SK-N-SH treated with all-trans-retinoic acid at 6 μM for 48 hours (cell line): Measurements from ENCODE around the gene WASF2.
"Not testable (repeated sequence)": the region's sequence is repeated elsewhere in the genome, so short reads cannot be mapped to it uniquely, and the experiment has no call there.

Experiments used
- ATAC-seq: fragments of 200-7000 bp; cut with Tn5 transposase; 3 replicates; pipeline ENCODE4 v1.9.1; 2020; ENCODE audit warnings: mild to moderate bottlenecking, moderate library complexity
- ARNTL ChIP-seq: fragments of 450-650 bp; formaldehyde crosslinking; IDR thresholded peaks from 2 replicates; pipeline ENCODE4 v1.5.0; 2020; ENCODE audit warnings: low read depth, mild to moderate bottlenecking, moderate library complexity, borderline replicate concordance
- BACH2 ChIP-seq: fragments of 250-450 bp; sonication (Bioruptor Pico); IDR thresholded peaks from 2 replicates; pipeline ENCODE4 v1.9.0; 2021; ENCODE audit warnings: mild to moderate bottlenecking, borderline replicate concordance
- CREB5 ChIP-seq: fragments of 250-450 bp; sonication (Bioruptor Pico); IDR thresholded peaks from 2 replicates; pipeline ENCODE4 v1.5.1; 2020; ENCODE audit warnings: low read depth, mild to moderate bottlenecking, moderate library complexity
- CSDC2 ChIP-seq: fragments of 250-450 bp; sonication (Bioruptor Pico); IDR thresholded peaks from 2 replicates; pipeline ENCODE4 v1.5.0; 2020; ENCODE audit warnings: mild to moderate bottlenecking, moderate library complexity
- CSRNP3 ChIP-seq: fragments of 250-450 bp; sonication (Bioruptor Pico); IDR thresholded peaks from 2 replicates; pipeline ENCODE4 v1.5.1; 2021; ENCODE audit warnings: mild to moderate bottlenecking, moderate library complexity
- ESRRG ChIP-seq: fragments of 250-450 bp; sonication (Bioruptor Pico); IDR thresholded peaks from 2 replicates; pipeline ENCODE4 v1.6.1; 2021; ENCODE audit warnings: mild to moderate bottlenecking
- GLIS3 ChIP-seq: fragments of 250-450 bp; sonication (Bioruptor Pico); IDR thresholded peaks from 2 replicates; pipeline ENCODE4 v1.5.0; 2020; ENCODE audit warnings: mild to moderate bottlenecking, moderate library complexity
- ISL1 ChIP-seq: fragments of 250-450 bp; sonication (Bioruptor Pico); IDR thresholded peaks from 2 replicates; pipeline ENCODE4 v2.1.2; 2022; ENCODE audit warnings: mild to moderate bottlenecking, moderate library complexity
- OSR1 ChIP-seq: fragments of 250-450 bp; sonication (Bioruptor Pico); IDR thresholded peaks from 2 replicates; pipeline ENCODE4 v1.8.0; 2022; ENCODE audit warnings: moderate library complexity, mild to moderate bottlenecking, inconsistent platforms
- PATZ1 ChIP-seq: fragments of 250-450 bp; sonication (Bioruptor Pico); IDR thresholded peaks from 2 replicates; pipeline ENCODE4 v1.8.0; 2020; ENCODE audit warnings: mild to moderate bottlenecking, moderate library complexity, borderline replicate concordance
- POU6F1 ChIP-seq: fragments of 250-450 bp; sonication (Bioruptor Pico); IDR thresholded peaks from 2 replicates; pipeline ENCODE4 v1.8.0; 2021; ENCODE audit warnings: low read depth, mild to moderate bottlenecking, moderate library complexity, borderline replicate concordance
- PPARA ChIP-seq: fragments of 250-450 bp; sonication (Bioruptor Pico); IDR thresholded peaks from 2 replicates; pipeline ENCODE4 v1.5.0; 2020; ENCODE audit warnings: mild to moderate bottlenecking, borderline replicate concordance
- RARB ChIP-seq: fragments of 250-450 bp; sonication (Bioruptor Pico); IDR thresholded peaks from 2 replicates; pipeline ENCODE4 v1.8.0; 2021; ENCODE audit warnings: mild to moderate bottlenecking, moderate library complexity
- SNAI2 ChIP-seq: fragments of 250-450 bp; sonication (Bioruptor Pico); IDR thresholded peaks from 2 replicates; pipeline ENCODE4 v1.5.0; 2020; ENCODE audit warnings: mild to moderate bottlenecking, moderate library complexity
- TCF4 ChIP-seq: fragments of 250-450 bp; sonication (Bioruptor Pico); IDR thresholded peaks from 2 replicates; pipeline ENCODE4 v1.8.0; 2021; ENCODE audit warnings: mild to moderate bottlenecking, moderate library complexity, borderline replicate concordance
- TOX ChIP-seq: fragments of 250-450 bp; sonication (Bioruptor Pico); IDR thresholded peaks from 2 replicates; pipeline ENCODE4 v1.8.0; 2021; ENCODE audit warnings: mild to moderate bottlenecking, moderate library complexity, borderline replicate concordance
- TSHZ2 ChIP-seq: fragments of 250-450 bp; sonication (Bioruptor Pico); IDR thresholded peaks from 2 replicates; pipeline ENCODE4 v1.5.0; 2020; ENCODE audit warnings: mild to moderate bottlenecking, moderate library complexity
- ZFP3 ChIP-seq: fragments of 250-450 bp; sonication (Bioruptor Pico); IDR thresholded peaks from 2 replicates; pipeline ENCODE4 v1.5.0; 2020; ENCODE audit warnings: mild to moderate bottlenecking, moderate library complexity
- ZFP30 ChIP-seq: fragments of 450-650 bp; formaldehyde crosslinking; IDR thresholded peaks from 2 replicates; pipeline ENCODE4 v1.5.0; 2022; ENCODE audit warnings: mild to moderate bottlenecking, moderate library complexity
- ZNF565 ChIP-seq: fragments of 450-650 bp; formaldehyde crosslinking; conservative IDR thresholded peaks from 2 replicates; pipeline ENCODE4 v1.5.0; 2020; ENCODE audit warnings: low read depth, mild to moderate bottlenecking, moderate library complexity
- ZNF8 ChIP-seq: fragments of 450-650 bp; formaldehyde crosslinking; IDR thresholded peaks from 2 replicates; pipeline ENCODE4 v1.5.0; 2020; ENCODE audit warnings: mild to moderate bottlenecking, moderate library complexity

WASF2 gene

GRCh38 chr1:27406362-27406680 is 83.6 kb downstream of the WASF2 start (continued):
- TF ChIP-seq PATZ1 (CRISPR knock-in tag) = no peak
- TF ChIP-seq, all 23 proteins: peak for 0

- not testable (repeated sequence) for ATAC-seq
Observed at GRCh38 chr1:27405598-27406361, 84.2 kb downstream of the WASF2 start.

- TF ChIP-seq BACH2 (no peak), ZNF8 (no peak), ZNF565 (CRISPR knock-in tag) (no peak), ISL1 (CRISPR knock-in tag) (no peak), GLIS3 (CRISPR knock-in tag) (no peak), CSDC2 (CRISPR knock-in tag) (no peak), ZFP3 (CRISPR knock-in tag) (no peak), POU6F1 (CRISPR knock-in tag) (no peak), PPARA (no peak), OSR1 (CRISPR knock-in tag) (no peak), TSHZ2 (CRISPR knock-in tag) (no peak), ARNTL (no peak), CREB5 (CRISPR knock-in tag) (no peak), PATZ1 (CRISPR knock-in tag) (no peak)
- ATAC-seq = no peak
Observed at GRCh38 chr1:27405074-27405473, 84.9 kb downstream of the WASF2 start.

- no peak for ATAC-seq
- no peak for TF ChIP-seq ZFP3 (CRISPR knock-in tag)
- no peak for TF ChIP-seq BACH2
- TF ChIP-seq ISL1 (CRISPR knock-in tag) = no peak
- no peak for TF ChIP-seq ESRRG
Observed at GRCh38 chr1:27403931-27404330, 86.0 kb downstream of the WASF2 start.

GRCh38 chr1:27403065-27403726 is 86.8 kb downstream of the WASF2 start:
- ATAC-seq = peak; percentile 10; the same call in 1 of the 3 replicates
- no peak for TF ChIP-seq ZFP30 (CRISPR knock-in tag)
- no peak for TF ChIP-seq TCF4
- TF ChIP-seq PATZ1 (CRISPR knock-in tag) = no peak
- TF ChIP-seq TOX = no peak
- TF ChIP-seq ZNF565 (CRISPR knock-in tag) = no peak
- TF ChIP-seq CSRNP3 (CRISPR knock-in tag) = no peak
- TF ChIP-seq CSDC2 (CRISPR knock-in tag) = no peak
- TF ChIP-seq BACH2 = no peak
- no peak for TF ChIP-seq ZFP3 (CRISPR knock-in tag)
- TF ChIP-seq RARB (CRISPR knock-in tag) = no peak
- TF ChIP-seq SNAI2 = no peak
